AG09319 (cell line): ENCODE results near the gene TMEM80.
A peak's percentile ranks its signal among the peaks of the same experiment; 100 is the strongest.

Experiments
- DNase-seq: peaks from one replicate; pipeline ENCODE4 v3.0.0-alpha.2; 2010; ENCODE audit warnings: low read depth; ENCODE audit errors: extremely low read depth
- CTCF ChIP-seq: IDR thresholded peaks from 2 replicates; pipeline ENCODE4 v1.5.1; 2011; ENCODE audit warnings: low read depth, mild to moderate bottlenecking, inconsistent platforms, low read length, moderate library complexity

Gene TMEM80

GRCh38 chr11:721247-721740, 25.7 kb downstream of the TMEM80 start:
- DNase-seq: no peak
- no peak for TF ChIP-seq CTCF

DNA sequence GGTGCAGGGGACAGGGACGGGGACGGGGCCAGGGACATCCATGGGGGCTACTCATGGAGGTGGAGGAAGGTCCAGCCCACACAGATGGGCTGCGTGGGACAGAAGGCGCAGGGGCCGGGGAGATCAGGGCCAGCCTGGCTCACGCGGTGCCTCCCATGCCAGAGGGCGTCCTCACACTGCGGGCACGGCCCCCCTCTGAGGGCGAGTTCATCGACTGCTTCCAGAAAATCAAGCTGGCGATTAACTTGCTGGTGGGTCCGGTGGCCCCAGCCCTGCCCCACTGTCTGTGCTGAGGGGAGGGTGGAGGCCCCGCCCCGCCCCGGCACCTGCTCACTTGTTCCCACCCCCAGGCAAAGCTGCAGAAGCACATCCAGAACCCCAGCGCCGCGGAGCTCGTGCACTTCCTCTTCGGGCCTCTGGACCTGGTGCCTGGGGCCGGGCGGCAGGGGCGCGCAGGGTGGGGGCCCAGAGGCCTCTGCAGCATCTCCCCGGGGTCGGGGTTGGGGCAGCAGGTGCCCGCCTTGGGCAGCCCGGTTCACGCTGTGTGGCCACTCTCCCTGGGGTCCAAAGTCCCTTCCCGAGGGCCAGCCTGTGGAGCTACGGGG, 26.2 kb downstream of the TMEM80 start:
- DNase-seq: no peak
- TF ChIP-seq CTCF: no peak

DNA sequence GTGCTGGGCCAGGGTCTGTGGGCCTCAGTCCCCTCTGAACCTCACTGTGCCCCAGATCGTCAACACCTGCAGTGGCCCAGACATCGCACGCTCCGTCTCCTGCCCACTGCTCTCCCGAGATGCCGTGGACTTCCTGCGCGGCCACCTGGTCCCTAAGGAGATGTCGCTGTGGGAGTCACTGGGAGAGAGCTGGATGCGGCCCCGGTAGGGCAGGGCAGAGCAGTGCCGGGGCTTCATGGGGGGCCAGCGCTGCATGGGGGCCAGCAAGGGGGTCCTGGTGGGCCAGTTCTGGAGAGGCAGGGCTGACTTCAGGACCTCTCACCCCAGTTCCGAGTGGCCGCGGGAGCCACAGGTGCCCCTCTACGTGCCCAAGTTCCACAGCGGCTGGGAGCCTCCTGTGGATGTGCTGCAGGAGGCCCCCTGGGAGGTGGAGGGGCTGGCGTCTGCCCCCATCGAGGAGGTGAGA, 26.8 kb downstream of the TMEM80 start:
- no peak for TF ChIP-seq CTCF
- DNase-seq: no peak

DNA sequence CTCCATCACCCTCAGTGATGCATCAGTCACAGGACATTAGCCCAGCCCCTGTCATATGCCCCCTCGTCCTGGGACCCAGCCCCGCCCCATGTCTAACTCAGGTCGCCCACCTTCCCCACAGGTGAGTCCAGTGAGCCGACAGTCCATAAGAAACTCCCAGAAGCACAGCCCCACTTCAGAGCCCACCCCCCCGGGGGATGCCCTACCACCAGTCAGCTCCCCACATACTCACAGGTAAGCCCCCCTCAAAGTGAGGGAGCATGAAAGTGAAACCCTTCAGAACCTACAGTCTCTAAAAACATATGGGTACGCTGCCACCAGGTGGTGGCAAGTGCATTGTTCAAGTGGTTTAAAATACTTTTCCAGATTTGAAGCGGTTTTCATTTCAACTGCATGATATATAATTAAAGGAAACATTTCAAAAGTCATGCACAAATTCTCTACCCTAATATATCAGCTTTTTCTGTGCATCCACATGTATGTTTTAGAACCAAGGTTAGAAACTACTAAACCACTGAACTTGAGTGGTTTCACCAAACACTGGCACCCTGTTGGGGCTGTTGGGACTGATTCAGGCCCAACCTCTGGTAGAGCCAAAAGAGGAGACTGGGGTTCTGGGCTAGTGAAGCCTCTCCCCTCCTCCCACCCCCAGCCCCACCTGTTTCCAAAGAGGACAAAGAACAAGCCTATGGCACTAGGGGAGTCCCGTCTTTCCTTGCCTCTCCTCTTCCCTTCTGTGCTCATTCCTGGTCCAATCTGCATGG, 27.7 kb downstream of the TMEM80 start:
- TF ChIP-seq CTCF: peak; percentile 51
- DNase-seq: no peak

DNA sequence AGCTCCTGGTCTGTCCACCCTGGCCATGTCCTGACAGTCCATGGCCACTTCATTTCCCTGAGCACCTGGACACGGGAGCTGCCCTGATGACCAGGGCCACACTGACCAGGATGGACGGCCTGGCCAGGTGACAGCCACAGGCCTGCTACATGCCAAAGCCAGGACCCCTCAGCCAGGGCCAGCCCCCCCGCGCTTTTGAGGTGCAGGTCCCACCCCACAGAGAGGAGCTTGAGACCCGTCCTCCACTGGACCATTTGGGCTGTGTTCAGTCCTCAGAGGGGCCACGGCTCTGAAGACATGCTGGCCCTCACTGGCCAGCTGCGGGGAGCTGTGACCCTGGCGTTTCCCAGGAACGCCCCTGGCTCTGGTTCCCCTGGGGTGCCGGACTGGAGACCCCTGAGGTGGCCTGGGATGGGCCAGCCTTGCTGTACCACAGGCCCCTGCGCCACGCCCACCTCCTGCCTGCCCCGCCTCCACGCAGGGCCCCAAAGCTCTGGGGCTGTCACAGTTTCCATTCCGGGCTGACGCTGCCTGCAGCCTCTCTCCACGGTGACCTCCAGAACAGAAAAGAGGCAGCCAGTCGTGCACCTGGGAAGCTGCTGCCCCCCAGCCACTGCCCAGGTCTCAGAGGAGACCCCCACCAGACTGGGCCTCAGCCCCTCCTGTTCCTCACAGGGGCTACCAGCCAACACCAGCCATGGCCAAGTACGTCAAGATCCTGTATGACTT, 28.6 kb downstream of the TMEM80 start:
- TF ChIP-seq CTCF: no peak
- DNase-seq: no peak

DNA sequence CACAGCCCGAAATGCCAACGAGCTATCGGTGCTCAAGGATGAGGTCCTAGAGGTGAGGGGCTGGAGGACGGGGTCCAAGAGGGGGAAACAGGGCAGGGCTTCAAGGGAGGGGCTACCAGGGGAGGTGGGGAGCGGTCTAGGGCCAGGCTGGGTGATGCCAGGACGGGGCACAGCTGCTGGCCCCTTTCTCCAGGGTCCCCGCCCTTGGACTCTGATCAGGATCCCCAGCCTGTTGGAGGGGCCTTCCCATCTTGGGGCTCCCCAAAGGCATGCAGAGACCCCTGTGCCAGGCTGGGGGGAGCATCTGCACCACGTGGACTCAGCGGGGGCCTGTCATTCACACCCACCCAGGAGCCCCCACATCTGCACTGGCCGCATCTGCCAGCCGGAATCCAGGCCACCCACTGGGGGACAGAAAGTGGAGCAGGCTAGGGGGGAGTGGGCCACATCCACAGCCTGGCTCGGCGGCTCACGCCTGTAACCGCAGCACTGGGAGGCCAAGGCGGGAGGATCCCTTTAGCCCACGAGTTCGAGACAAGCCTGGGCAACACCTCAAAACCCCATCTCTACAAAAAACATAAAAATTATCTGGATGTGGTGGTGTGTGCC, 29.3 kb downstream of the TMEM80 start:
- DNase-seq: no peak

More for the DNA sequence above, 29.3 kb downstream of the TMEM80 start:
- TF ChIP-seq CTCF: no peak
